Subcutaneous abdominal adipose tissue (tissue), 5 donors: ENCODE results near the gene ARF1.

Experiments
- H3K27ac ChIP-seq: one replicate; pipeline ENCODE4 v1.7.0; 2013; ENCODE audit warnings: low read depth, mild to moderate bottlenecking, inconsistent platforms, low read length, moderate library complexity
- H3K27me3 ChIP-seq, 5 donors: one replicate each; pipeline ENCODE4 v1.7.0; 2013; ENCODE audit warnings: low read length in 5 of 5, inconsistent platforms in 1 of 5; ENCODE audit not compliant: control insufficient read depth in 5 of 5, insufficient read depth in 4 of 5
- H3K36me3 ChIP-seq, 5 donors: one replicate each; pipeline ENCODE4 v1.7.0; 2013; ENCODE audit warnings: low read length in 5 of 5; ENCODE audit not compliant: control insufficient read depth in 5 of 5, insufficient read depth in 5 of 5
- H3K4me1 ChIP-seq, 5 donors: one replicate each; pipeline ENCODE4 v1.7.0; 2013; ENCODE audit warnings: low read length in 5 of 5, mild to moderate bottlenecking in 3 of 5, moderate library complexity in 1 of 5; ENCODE audit not compliant: control insufficient read depth in 5 of 5, insufficient read depth in 5 of 5
- H3K4me3 ChIP-seq, 5 donors: one replicate each; pipeline ENCODE4 v1.7.0; 2013; ENCODE audit warnings: low read length in 5 of 5, low read depth in 1 of 5
- H3K9ac ChIP-seq, 5 donors: one replicate each; pipeline ENCODE4 v1.7.0; 2013; ENCODE audit warnings: low read length in 5 of 5, mild to moderate bottlenecking in 4 of 5, moderate library complexity in 3 of 5
- H3K9me3 ChIP-seq, 5 donors: one replicate each; pipeline ENCODE4 v1.7.0; 2013; ENCODE audit warnings: low read length in 5 of 5; ENCODE audit not compliant: control insufficient read depth in 5 of 5
- donor health status: healthy.
- donor health status: healthy.
- donor health status: healthy.
- donor health status: healthy.
- donor health status: healthy.

Gene ARF1

GRCh38 chr1:228048659-228049298 is 33.7 kb upstream of the ARF1 start:
- Histone ChIP-seq H3K36me3 (no peaks in the 10 kb centered on the region), H3K27ac (no peak overlapping the region), H3K9ac (no peak overlapping the region), H3K27me3 (peaks cover 0 to 29% (median 13%) of the 10 kb centered on the region in 5 donors), H3K4me3 (no peak overlapping the region), H3K4me1 (no peaks in the 10 kb centered on the region), H3K9me3 (peaks cover 0 to under 1% (median 0%) of the 10 kb centered on the region in 5 donors)

- Histone ChIP-seq H3K27ac (no peak overlapping the region), H3K9ac (no peak overlapping the region), H3K36me3 (no peaks in the 10 kb centered on the region), H3K4me1 (no peaks in the 10 kb centered on the region), H3K27me3 (peaks cover 0 to 29% (median 13%) of the 10 kb centered on the region in 5 donors), H3K9me3 (peaks cover 0 to 3% (median 0%) of the 10 kb centered on the region in 5 donors), H3K4me3 (no peak overlapping the region)
Measured at GRCh38 chr1:228050571-228051231, 31.8 kb upstream of the ARF1 start.

DNA sequence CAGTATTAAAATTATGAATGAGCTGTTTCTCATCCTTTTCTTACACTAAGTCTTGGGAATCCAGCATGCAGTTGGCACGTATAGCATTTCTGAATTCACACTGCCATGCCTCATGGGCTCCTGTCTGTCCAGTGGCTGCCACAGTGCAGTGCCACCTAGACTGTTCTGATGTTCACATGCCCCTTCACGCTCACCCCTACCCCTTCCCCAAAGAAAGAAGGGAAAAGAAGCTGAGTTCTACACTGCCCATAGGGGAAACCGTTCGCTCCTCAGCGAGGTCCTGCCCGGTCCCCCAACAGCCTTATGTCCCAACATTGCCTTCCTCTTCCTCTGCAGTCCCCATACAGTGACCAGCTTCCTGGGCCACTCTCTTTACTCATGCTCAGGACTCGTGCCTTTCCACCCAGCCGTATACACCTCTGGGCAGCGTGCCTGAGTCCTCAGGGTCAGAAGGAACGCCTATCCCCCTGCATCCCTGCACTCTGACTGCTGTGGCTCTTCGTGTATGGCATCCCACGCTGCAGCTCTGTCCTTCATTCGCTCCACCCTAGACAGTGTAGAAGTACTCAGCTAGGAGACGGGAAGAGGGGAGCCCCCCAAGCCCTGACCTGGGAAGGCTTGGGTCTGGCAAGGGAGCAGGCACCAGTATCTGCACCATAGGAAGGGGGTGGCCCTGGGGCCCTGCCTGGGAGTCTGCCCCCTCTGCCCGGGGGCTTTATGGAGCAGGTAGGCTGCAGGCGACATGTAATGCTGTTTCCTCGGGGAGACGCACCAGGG is 24.1 kb upstream of the ARF1 start:
- H3K27ac ChIP-seq = no peak overlapping the region
- H3K4me3 ChIP-seq = no peak overlapping the region
- no peak overlapping the region for H3K9ac ChIP-seq
- H3K36me3 ChIP-seq = no peaks in the 10 kb centered on the region
- peaks cover 0 to 3% (median 0%) of the 10 kb centered on the region in 5 donors for H3K9me3 ChIP-seq
- H3K4me1 ChIP-seq = peaks cover 0 to 19% (median 8%) of the 10 kb centered on the region in 5 donors
- peaks cover 41 to 59% (median 55%) of the 10 kb centered on the region in 5 donors for H3K27me3 ChIP-seq

DNA sequence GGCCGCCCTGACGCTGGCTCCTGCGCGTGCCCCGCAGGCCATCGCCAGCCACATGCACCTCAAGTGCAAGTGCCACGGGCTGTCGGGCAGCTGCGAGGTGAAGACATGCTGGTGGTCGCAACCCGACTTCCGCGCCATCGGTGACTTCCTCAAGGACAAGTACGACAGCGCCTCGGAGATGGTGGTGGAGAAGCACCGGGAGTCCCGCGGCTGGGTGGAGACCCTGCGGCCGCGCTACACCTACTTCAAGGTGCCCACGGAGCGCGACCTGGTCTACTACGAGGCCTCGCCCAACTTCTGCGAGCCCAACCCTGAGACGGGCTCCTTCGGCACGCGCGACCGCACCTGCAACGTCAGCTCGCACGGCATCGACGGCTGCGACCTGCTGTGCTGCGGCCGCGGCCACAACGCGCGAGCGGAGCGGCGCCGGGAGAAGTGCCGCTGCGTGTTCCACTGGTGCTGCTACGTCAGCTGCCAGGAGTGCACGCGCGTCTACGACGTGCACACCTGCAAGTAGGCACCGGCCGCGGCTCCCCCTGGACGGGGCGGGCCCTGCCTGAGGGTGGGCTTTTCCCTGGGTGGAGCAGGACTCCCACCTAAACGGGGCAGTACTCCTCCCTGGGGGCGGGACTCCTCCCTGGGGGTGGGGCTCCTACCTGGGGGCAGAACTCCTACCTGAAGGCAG is 23.4 kb upstream of the ARF1 start:
- Histone ChIP-seq H3K9me3 (no peaks in the 10 kb centered on the region), H3K4me3 (peak overlapping the region in 1 of 5 donors; percentile 18), H3K9ac (no peak overlapping the region), H3K27me3 (peaks cover 44 to 66% (median 62%) of the 10 kb centered on the region in 5 donors), H3K36me3 (no peaks in the 10 kb centered on the region), H3K4me1 (peaks cover 0 to 19% (median 8%) of the 10 kb centered on the region in 5 donors), H3K27ac (no peak overlapping the region)

DNA sequence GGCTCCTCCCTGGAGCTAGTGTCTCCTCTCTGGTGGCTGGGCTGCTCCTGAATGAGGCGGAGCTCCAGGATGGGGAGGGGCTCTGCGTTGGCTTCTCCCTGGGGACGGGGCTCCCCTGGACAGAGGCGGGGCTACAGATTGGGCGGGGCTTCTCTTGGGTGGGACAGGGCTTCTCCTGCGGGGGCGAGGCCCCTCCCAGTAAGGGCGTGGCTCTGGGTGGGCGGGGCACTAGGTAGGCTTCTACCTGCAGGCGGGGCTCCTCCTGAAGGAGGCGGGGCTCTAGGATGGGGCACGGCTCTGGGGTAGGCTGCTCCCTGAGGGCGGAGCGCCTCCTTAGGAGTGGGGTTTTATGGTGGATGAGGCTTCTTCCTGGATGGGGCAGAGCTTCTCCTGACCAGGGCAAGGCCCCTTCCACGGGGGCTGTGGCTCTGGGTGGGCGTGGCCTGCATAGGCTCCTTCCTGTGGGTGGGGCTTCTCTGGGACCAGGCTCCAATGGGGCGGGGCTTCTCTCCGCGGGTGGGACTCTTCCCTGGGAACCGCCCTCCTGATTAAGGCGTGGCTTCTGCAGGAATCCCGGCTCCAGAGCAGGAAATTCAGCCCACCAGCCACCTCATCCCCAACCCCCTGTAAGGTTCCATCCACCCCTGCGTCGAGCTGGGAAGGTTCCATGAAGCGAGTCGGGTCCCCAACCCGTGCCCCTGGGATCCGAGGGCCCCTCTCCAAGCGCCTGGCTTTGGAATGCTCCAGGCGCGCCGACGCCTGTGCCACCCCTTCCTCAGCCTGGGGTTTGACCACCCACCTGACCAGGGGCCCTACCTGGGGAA is 22.7 kb upstream of the ARF1 start:
- no peaks in the 10 kb centered on the region for H3K9me3 ChIP-seq
- H3K27ac ChIP-seq = no peak overlapping the region
- H3K4me1 ChIP-seq = peaks cover 0 to 19% (median 8%) of the 10 kb centered on the region in 5 donors
- peak overlapping the region in 3 of 5 donors; percentile 6 to 38 (median 6) for H3K4me3 ChIP-seq
- no peaks in the 10 kb centered on the region for H3K36me3 ChIP-seq
- no peak overlapping the region for H3K9ac ChIP-seq
- peaks cover 47 to 73% (median 67%) of the 10 kb centered on the region in 5 donors for H3K27me3 ChIP-seq

- no peak overlapping the region for H3K27ac ChIP-seq
- peaks cover 55 to 80% (median 74%) of the 10 kb centered on the region in 5 donors for H3K27me3 ChIP-seq
- H3K9ac ChIP-seq = no peak overlapping the region
- peaks cover 0 to 19% (median 8%) of the 10 kb centered on the region in 5 donors for H3K4me1 ChIP-seq
- no peaks in the 10 kb centered on the region for H3K36me3 ChIP-seq
- peak overlapping the region in 1 of 5 donors; percentile 38 for H3K4me3 ChIP-seq
- H3K9me3 ChIP-seq = no peaks in the 10 kb centered on the region
Measured at GRCh38 chr1:228060458-228061190, 21.9 kb upstream of the ARF1 start.

- Histone ChIP-seq H3K4me1 (peaks cover 0 to 19% (median 8%) of the 10 kb centered on the region in 5 donors), H3K9ac (no peak overlapping the region), H3K27me3 (peaks cover 60 to 85% (median 83%) of the 10 kb centered on the region in 5 donors), H3K9me3 (no peaks in the 10 kb centered on the region), H3K27ac (no peak overlapping the region), H3K36me3 (no peaks in the 10 kb centered on the region), H3K4me3 (no peak overlapping the region)
Measured at GRCh38 chr1:228061411-228062084, 21.0 kb upstream of the ARF1 start.

DNA sequence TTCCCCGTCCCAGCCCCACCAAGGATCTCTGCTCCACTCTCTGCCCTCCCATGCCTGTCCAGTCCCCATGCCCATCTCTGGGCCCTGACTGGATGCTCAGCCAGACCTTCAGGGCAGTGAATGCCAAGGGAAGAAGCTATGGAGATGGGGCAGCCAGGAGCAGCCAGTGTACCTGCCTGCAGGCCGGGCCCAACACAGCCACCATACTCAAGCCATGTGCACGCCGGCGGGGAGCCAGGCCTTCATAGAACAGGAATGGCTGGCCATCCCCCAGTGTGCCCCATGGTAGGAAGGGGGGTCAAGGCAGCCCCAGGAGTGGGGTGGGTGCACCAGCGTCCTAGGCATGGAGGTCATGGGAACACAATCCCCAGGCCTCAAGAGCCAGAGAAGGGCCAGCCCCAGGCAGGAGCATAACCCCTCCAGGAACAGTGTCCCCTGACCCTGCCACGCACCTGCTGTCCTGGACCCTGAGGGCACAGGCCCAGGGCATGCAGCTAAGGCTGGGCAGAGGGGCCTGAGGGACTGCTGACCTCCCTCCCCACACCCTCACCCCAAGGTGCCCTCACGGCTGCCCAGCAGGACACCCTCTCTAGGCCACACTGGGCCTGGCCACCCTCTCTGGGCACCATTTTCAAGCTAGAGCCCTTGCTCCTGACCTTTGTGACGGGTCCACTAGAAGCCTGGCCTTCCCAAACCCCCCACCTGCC is 20.3 kb upstream of the ARF1 start:
- no peak overlapping the region for H3K27ac ChIP-seq
- H3K4me3 ChIP-seq = no peak overlapping the region
- H3K36me3 ChIP-seq = no peaks in the 10 kb centered on the region
- H3K9me3 ChIP-seq = no peaks in the 10 kb centered on the region
- H3K27me3 ChIP-seq = peaks cover 66 to 92% (median 89%) of the 10 kb centered on the region in 5 donors
- H3K9ac ChIP-seq = no peak overlapping the region
- peaks cover 0 to 19% (median 8%) of the 10 kb centered on the region in 5 donors for H3K4me1 ChIP-seq
